RWPE2 (cell line): ENCODE data around the gene ZFC3H1.

ENCODE experiments used
- ATAC-seq: fragments of 200-7000 bp; cut with Tn5 transposase; 3 replicates; pipeline ENCODE4 v1.9.1; 2021; ENCODE audit warnings: low read depth
- DNase-seq: peaks from one replicate; pipeline ENCODE4 v3.0.0-alpha.2; 2020; ENCODE audit warnings: low spot score
- H3K27ac ChIP-seq: fragments of 450-650 bp; 2 replicates; pipeline ENCODE4 v1.5.1; 2017; ENCODE audit warnings: mild to moderate bottlenecking; ENCODE audit not compliant: poor library complexity, severe bottlenecking
- H3K27me3 ChIP-seq: fragments of 250-450 bp; sonication (Bioruptor Pico); 2 replicates; pipeline ENCODE4 v1.5.1; 2021; ENCODE audit warnings: mild to moderate bottlenecking, moderate library complexity; ENCODE audit not compliant: insufficient read depth, poor library complexity, severe bottlenecking
- H3K36me3 ChIP-seq: fragments of 250-450 bp; sonication (Bioruptor Pico); 2 replicates; pipeline ENCODE4 v1.5.1; 2020; ENCODE audit warnings: low read depth, mild to moderate bottlenecking, moderate library complexity
- H3K4me1 ChIP-seq: fragments of 250-450 bp; sonication (Bioruptor Pico); 2 replicates; pipeline ENCODE4 v1.5.1; 2021; ENCODE audit warnings: mild to moderate bottlenecking, moderate library complexity; ENCODE audit not compliant: insufficient read depth, poor library complexity, severe bottlenecking
- H3K4me3 ChIP-seq: fragments of 250-450 bp; sonication (Bioruptor Pico); 2 replicates; pipeline ENCODE4 v1.5.1; 2021; ENCODE audit warnings: mild to moderate bottlenecking, moderate library complexity; ENCODE audit not compliant: severe bottlenecking
- H3K9me3 ChIP-seq: fragments of 250-450 bp; sonication (Bioruptor Pico); 2 replicates; pipeline ENCODE4 v1.5.1; 2021; ENCODE audit warnings: mild to moderate bottlenecking, moderate library complexity; ENCODE audit not compliant: severe bottlenecking
- CTCF ChIP-seq: fragments of 450-650 bp; IDR thresholded peaks from one replicate; pipeline ENCODE4 v1.5.1; 2017; ENCODE audit warnings: mild to moderate bottlenecking, moderate library complexity; ENCODE audit not compliant: poor library complexity, severe bottlenecking

Gene ZFC3H1

GRCh38 chr12:71607494-71608330 lies 55.9 kb downstream of the ZFC3H1 start:
- ATAC-seq (no peak), DNase-seq (no peak)
- TF ChIP-seq CTCF: no peak
- H3K9me3 ChIP-seq: no peaks in the 10 kb centered on the region
- H3K36me3 ChIP-seq: peaks cover 48% of the 10 kb centered on the region
- no peak overlapping the region for H3K27ac ChIP-seq
- H3K27me3 ChIP-seq: no peaks in the 10 kb centered on the region
- no peak overlapping the region for H3K4me3 ChIP-seq
- no peaks in the 10 kb centered on the region for H3K4me1 ChIP-seq

DNA sequence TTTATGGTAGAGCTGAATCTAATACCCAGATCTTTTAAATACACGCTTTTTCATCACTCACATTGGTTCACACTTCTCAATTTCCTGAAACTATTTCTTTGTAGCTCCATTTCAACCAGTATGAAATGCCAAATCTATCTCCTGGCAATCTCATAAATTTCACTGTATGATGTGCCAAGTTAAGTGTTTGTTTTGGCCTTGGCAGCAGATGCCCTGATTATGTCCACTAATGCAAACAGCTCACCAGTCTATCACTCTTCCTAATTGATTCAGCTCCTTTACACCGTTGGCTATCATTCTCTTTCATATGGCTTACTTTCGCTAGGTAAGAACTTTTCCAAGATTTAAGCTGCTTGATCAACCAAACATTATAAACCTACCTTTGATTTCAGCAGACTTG lies 58.6 kb downstream of the ZFC3H1 start:
- Histone ChIP-seq H3K36me3 (peaks cover 29% of the 10 kb centered on the region), H3K27ac (no peak overlapping the region), H3K4me1 (no peaks in the 10 kb centered on the region), H3K27me3 (no peaks in the 10 kb centered on the region), H3K9me3 (no peaks in the 10 kb centered on the region), H3K4me3 (no peak overlapping the region)
- no peak for TF ChIP-seq CTCF
- DNase-seq (no peak), ATAC-seq (no peak)

DNA sequence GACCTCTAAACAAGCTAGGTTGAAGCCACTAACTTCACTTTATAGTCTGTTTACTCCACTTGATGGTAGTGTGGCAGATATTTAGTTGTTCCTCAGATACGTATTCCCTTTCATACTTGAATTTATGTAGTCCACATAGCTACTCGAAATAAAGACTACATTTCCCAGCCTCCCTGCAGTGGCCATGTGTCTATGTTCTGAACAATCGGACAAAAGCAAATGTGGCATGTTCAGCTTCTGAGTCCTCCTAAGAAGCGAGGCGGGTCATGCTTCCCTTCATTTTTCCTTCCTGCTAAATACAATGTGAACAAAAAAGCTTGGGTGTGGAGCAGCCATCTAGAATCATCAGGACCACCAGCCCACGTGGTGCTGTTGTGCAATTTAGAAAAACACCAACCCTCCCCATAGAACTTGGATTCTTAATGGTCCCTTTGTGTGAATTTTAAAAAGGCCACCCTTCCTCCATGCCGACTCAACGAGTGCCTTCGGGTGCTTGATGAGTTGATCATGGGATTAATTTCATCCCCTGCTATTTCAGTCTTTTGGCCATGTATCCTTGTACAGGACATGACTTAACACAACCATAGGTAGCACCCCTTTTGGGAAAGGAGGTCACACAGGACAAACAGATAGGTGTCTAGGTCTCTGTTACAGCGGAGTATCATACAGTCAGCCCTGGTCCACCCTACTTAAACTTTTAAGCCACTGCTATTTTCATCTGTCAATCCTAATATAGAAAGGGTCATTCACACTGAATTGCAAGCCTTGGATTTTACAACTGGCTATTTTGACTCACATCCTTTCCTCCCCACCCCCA lies 60.7 kb downstream of the ZFC3H1 start:
- Histone ChIP-seq H3K27me3 (no peaks in the 10 kb centered on the region), H3K4me1 (no peaks in the 10 kb centered on the region), H3K36me3 (peaks cover 8% of the 10 kb centered on the region), H3K4me3 (no peak overlapping the region), H3K27ac (no peak overlapping the region), H3K9me3 (no peaks in the 10 kb centered on the region)
- ATAC-seq: no peak
- DNase-seq: no peak
- TF ChIP-seq CTCF: no peak

GRCh38 chr12:71601546-71601945 lies 62.1 kb downstream of the ZFC3H1 start:
- no peaks in the 10 kb centered on the region for H3K27me3 ChIP-seq
- 0 out of 3 replicates have a peak, but pooled peaks have one; percentile 11 for ATAC-seq

More at GRCh38 chr12:71601546-71601945, 62.1 kb downstream of the ZFC3H1 start:
- Histone ChIP-seq H3K4me1 (no peaks in the 10 kb centered on the region), H3K36me3 (no peaks in the 10 kb centered on the region), H3K4me3 (no peak overlapping the region), H3K9me3 (no peaks in the 10 kb centered on the region), H3K27ac (no peak overlapping the region)
- DNase-seq: no peak
- no peak for TF ChIP-seq CTCF
